Neuronal stem cell (in vitro differentiated cells): ENCODE results near the gene RSAD1.

Experiments
- DNase-seq: peaks from one replicate; pipeline ENCODE4 v3.0.0-alpha.2; 2013; ENCODE audit warnings: low spot score
- H2AFZ ChIP-seq: one replicate; pipeline ENCODE4 v1.6.1; 2013; ENCODE audit warnings: mild to moderate bottlenecking, low read length, inconsistent platforms
- H2AK5ac ChIP-seq: 2 replicates; pipeline ENCODE4 v1.6.1; 2013; ENCODE audit warnings: low read depth, mild to moderate bottlenecking, inconsistent platforms, low read length, moderate library complexity, mixed read lengths
- H2BK120ac ChIP-seq: 2 replicates; pipeline ENCODE4 v1.6.1; 2013; ENCODE audit warnings: low read depth, mild to moderate bottlenecking, inconsistent platforms, low read length, moderate library complexity, mixed read lengths
- H2BK12ac ChIP-seq: one replicate; pipeline ENCODE4 v1.6.1; 2013; ENCODE audit warnings: low read length, inconsistent platforms
- H2BK15ac ChIP-seq: 2 replicates; pipeline ENCODE4 v1.6.1; 2013; ENCODE audit warnings: mild to moderate bottlenecking, low read length, inconsistent platforms, mixed read lengths
- H2BK5ac ChIP-seq: one replicate; pipeline ENCODE4 v1.6.1; 2013; ENCODE audit warnings: inconsistent platforms, mild to moderate bottlenecking, low read length, moderate library complexity
- H3K14ac ChIP-seq: one replicate; pipeline ENCODE4 v1.6.1; 2013; ENCODE audit warnings: low read length, inconsistent platforms
- H3K18ac ChIP-seq: 2 replicates; pipeline ENCODE4 v1.6.1; 2013; ENCODE audit warnings: low read length, inconsistent platforms
- H3K23ac ChIP-seq: 2 replicates; pipeline ENCODE4 v1.6.1; 2013; ENCODE audit warnings: low read depth, mild to moderate bottlenecking, mixed read lengths, low read length, inconsistent platforms; ENCODE audit not compliant: poor library complexity
- H3K27ac ChIP-seq: replicated peaks from 3 replicates; pipeline ENCODE4 v1.5.1; 2013; ENCODE audit warnings: low read length, inconsistent platforms
- H3K27me3 ChIP-seq, 3 experiments: 2 replicates each; pipeline ENCODE4 v1.6.1; 2013; ENCODE audit warnings: low read length in 3 of 3, mild to moderate bottlenecking in 2 of 3, inconsistent platforms in 1 of 3, low read depth in 1 of 3, mixed read lengths in 1 of 3, moderate library complexity in 1 of 3; ENCODE audit not compliant: control insufficient read depth in 3 of 3, insufficient read depth in 3 of 3
- H3K36me3 ChIP-seq, 2 donors: replicated peaks in 1 of 2; 2 replicates each; pipeline ENCODE4 v1.6.1; 2013; ENCODE audit warnings: low read length in 2 of 2; ENCODE audit not compliant: control insufficient read depth in 2 of 2, insufficient read depth in 2 of 2
- H3K4ac ChIP-seq: 2 replicates; pipeline ENCODE4 v1.6.1; 2013; ENCODE audit warnings: inconsistent platforms, mild to moderate bottlenecking, low read length, moderate library complexity
- H3K4me1 ChIP-seq, 2 donors: 1 replicate in 1 of 2; 2 replicates in 1 of 2; pipeline ENCODE4 v1.6.1; 2013; ENCODE audit warnings: low read length in 2 of 2, low read depth in 1 of 2; ENCODE audit not compliant: control insufficient read depth in 2 of 2, insufficient read depth in 1 of 2
- H3K4me2 ChIP-seq: one replicate; pipeline ENCODE4 v1.6.1; 2013; ENCODE audit warnings: mild to moderate bottlenecking, low read length, inconsistent platforms; ENCODE audit not compliant: insufficient read depth, poor library complexity, severe bottlenecking
- H3K4me3 ChIP-seq, 2 donors: 2 replicates each; pipeline ENCODE4 v1.5.1; 2013; ENCODE audit warnings: low read length in 2 of 2, mild to moderate bottlenecking in 2 of 2, inconsistent platforms in 1 of 2, moderate library complexity in 1 of 2
- H3K79me1 ChIP-seq: one replicate; pipeline ENCODE4 v1.6.1; 2013; ENCODE audit warnings: low read depth, mild to moderate bottlenecking, inconsistent platforms, low read length, moderate library complexity
- H3K9ac ChIP-seq: one replicate; pipeline ENCODE4 v1.6.1; 2013; ENCODE audit warnings: mild to moderate bottlenecking, low read depth, low read length, inconsistent platforms; ENCODE audit not compliant: poor library complexity
- H3K9me3 ChIP-seq, 2 donors: replicated peaks in 1 of 2; 2 replicates each; pipeline versions ENCODE3 to v1.6.1; 2013; ENCODE audit warnings: low read length in 2 of 2, mild to moderate bottlenecking in 2 of 2, inconsistent platforms in 1 of 2, low read depth in 1 of 2, mixed read lengths in 1 of 2, moderate library complexity in 1 of 2; ENCODE audit not compliant: control insufficient read depth in 2 of 2, insufficient read depth in 1 of 2
- H4K8ac ChIP-seq: one replicate; pipeline ENCODE4 v1.6.1; 2013; ENCODE audit warnings: low read depth, mild to moderate bottlenecking, inconsistent platforms, low read length, moderate library complexity
- H4K91ac ChIP-seq: one replicate; pipeline ENCODE4 v1.6.1; 2013; ENCODE audit warnings: low read length, low read depth, mild to moderate bottlenecking, inconsistent platforms; ENCODE audit not compliant: poor library complexity
- WGBS, 2 donors: extraction: QIAGEN DNeasy Blood & Tissue Kit; methylation state at CpG; one replicate each; pipeline ENCODE4 v1.1.7; 2013; ENCODE audit warnings: missing lambda C conversion rate in 2 of 2, mixed read lengths in 1 of 2; ENCODE audit not compliant: insufficient read length in 2 of 2, insufficient replicate concordance in 1 of 2; ENCODE audit errors: extremely low coverage in 2 of 2; 5-methylcytosine and 5-hydroxymethylcytosine counted together

Gene RSAD1

DNA sequence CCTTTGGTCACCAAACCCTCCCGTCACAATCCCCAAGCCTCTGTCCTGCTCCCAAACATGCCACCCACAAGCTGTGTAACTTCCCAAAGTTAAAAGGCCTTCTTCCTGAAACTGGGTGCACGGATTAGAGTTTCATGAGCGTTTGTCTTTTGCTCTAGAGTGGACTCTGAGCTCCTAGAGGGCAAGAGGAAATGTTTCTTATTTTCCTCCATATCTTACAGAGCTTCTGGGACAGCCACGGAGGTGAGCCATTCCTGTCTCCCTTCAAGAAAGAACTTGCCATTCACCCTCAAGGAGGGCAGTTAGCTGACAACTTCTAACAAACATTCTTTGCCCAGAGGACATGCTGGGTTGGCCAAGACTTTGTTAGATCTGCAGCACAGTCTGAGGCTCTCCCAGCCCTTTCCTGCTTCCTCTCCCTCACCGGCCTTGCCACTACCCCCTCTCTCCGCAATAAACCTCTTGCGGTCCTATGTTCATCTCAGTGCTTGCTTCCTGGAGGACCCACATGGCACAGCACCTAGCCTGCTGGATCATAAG is 27.0 kb downstream of the RSAD1 start:
- peaks cover 0 to 37% (median 0%) of the 10 kb centered on the region in 3 experiments for H3K27me3 ChIP-seq
- no peak overlapping the region for H3K9ac ChIP-seq
- no peak overlapping the region for H4K91ac ChIP-seq
- no peak for DNase-seq
- no CpG with 5 or more reads among the region's 7 CpGs for WGBS, 2 donors
- no peak overlapping the region for H3K4me3 ChIP-seq
- H2BK5ac ChIP-seq, result no peak overlapping the region
- H3K14ac ChIP-seq, result no peak overlapping the region
- H2AFZ ChIP-seq, result no peak overlapping the region
- no peak overlapping the region for H2AK5ac ChIP-seq
- no peak overlapping the region for H2BK12ac ChIP-seq
- no peak overlapping the region for H3K4me2 ChIP-seq
- H3K79me1 ChIP-seq, result no peaks in the 10 kb centered on the region
- H3K9me3 ChIP-seq, result no peaks in the 10 kb centered on the region
- H4K8ac ChIP-seq, result no peak overlapping the region
- peaks cover 6 to 17% of the 10 kb centered on the region in 2 donors for H3K4me1 ChIP-seq
- H2BK15ac ChIP-seq, result no peak overlapping the region
- H3K27ac ChIP-seq, result no peak overlapping the region
- H3K18ac ChIP-seq, result no peak overlapping the region
- no peak overlapping the region for H3K4ac ChIP-seq
- H3K36me3 ChIP-seq, result no peaks in the 10 kb centered on the region
- no peak overlapping the region for H3K23ac ChIP-seq
- no peak overlapping the region for H2BK120ac ChIP-seq

DNA sequence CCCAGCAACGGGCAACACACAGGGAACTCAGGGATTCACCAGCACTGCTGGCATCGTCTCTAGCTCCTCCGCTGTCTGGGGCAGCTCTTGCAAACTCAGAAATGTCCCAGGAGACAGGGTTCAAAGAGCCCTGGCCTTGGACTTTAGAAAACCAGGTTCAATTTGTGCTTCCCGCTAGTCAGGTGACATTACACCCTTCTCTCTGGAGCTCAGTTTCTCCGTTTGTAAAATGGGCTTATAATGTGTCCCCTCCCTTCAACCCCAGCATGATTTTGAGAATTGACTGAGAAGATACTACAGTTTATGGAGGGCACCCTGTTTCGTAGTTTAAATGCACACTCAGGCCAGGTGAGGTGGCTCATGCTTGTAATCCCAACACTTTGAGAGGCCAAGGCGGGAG is 27.6 kb downstream of the RSAD1 start:
- H3K4me1 ChIP-seq, result peaks cover 11 to 21% of the 10 kb centered on the region in 2 donors
- H4K91ac ChIP-seq, result no peak overlapping the region
- no peaks in the 10 kb centered on the region for H3K36me3 ChIP-seq
- no peak overlapping the region for H3K18ac ChIP-seq
- H2BK12ac ChIP-seq, result no peak overlapping the region
- no peak overlapping the region for H2BK5ac ChIP-seq
- no peak for DNase-seq
- H3K14ac ChIP-seq, result no peak overlapping the region
- no peak overlapping the region for H2BK120ac ChIP-seq
- no peaks in the 10 kb centered on the region for H3K9me3 ChIP-seq
- no peak overlapping the region for H3K4me3 ChIP-seq
- no CpG with 5 or more reads among the region's 7 CpGs for WGBS, 2 donors
- H3K27me3 ChIP-seq, result peaks cover 0 to 37% (median 0%) of the 10 kb centered on the region in 3 experiments
- no peak overlapping the region for H3K4me2 ChIP-seq
- no peaks in the 10 kb centered on the region for H3K79me1 ChIP-seq
- no peak overlapping the region for H3K9ac ChIP-seq
- H4K8ac ChIP-seq, result no peak overlapping the region
- no peak overlapping the region for H3K4ac ChIP-seq
- no peak overlapping the region for H3K23ac ChIP-seq
- H2AK5ac ChIP-seq, result no peak overlapping the region
- no peak overlapping the region for H2AFZ ChIP-seq
- H3K27ac ChIP-seq, result no peak overlapping the region
- peak overlapping the region; percentile 6 for H2BK15ac ChIP-seq

DNA sequence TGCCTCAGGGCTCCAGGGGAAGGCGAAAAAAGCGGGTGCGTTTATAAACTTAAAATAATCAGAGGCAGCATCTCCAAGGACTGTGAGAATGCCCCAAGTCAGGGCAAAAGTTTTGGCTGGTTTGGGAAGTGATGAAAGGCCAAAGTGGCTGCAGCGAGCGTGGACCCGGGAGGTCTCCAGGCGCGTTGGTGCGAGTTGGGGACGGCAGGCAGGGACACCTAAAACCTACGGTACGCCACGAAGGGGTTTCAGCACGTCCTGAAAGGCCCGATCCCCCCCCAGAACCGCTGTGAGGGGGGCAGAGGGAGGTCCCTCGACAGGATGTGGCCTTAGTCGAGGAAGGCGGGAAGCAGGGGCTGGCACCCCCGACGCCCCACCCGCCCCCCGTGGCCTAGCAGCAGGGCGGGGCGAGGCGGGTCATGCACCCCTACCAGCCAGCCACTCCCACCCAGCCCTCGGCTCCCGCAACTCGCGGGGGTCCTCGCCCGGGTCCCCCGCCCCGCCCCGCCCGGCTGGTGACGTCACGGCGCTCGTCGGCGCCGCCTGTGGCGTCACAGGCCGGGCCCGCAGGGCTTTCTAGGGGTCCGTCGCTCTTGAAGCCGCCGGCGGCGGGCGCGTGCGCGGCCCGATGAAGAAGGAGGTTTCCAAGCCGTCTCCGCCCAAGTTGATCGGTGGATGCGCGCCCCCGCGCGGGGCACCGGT is 29.4 kb downstream of the RSAD1 start, which contains the start of gene MYCBPAP:
TSS of gene MYCBPAP (plus strand) at position 569 of the 702 bp plus-strand sequence. CDS start 236 bp downstream, outside the sequence.
- peaks cover 13 to 23% of the 10 kb centered on the region in 2 donors for H3K4me1 ChIP-seq
- peak within 1 kb of the TSS; percentile 51 for H2AK5ac ChIP-seq
- H3K79me1 ChIP-seq, result no peaks in the 10 kb centered on the region
- peak within 1 kb of the TSS; percentile 29 for H2BK5ac ChIP-seq
- H2BK15ac ChIP-seq, result peak within 1 kb of the TSS; percentile 83
- H3K36me3 ChIP-seq, result no peaks in the 10 kb centered on the region
- peak within 1 kb of the TSS; percentile 84 for H3K9ac ChIP-seq
- H3K23ac ChIP-seq, result peak within 1 kb of the TSS; percentile 59
- peak within 1 kb of the TSS; percentile 87 for H3K14ac ChIP-seq
- peaks cover 0 to 34% (median 0%) of the 10 kb centered on the region in 3 experiments for H3K27me3 ChIP-seq
- H3K4me3 ChIP-seq, result peak within 1 kb of the TSS in 1 of 2 donors; percentile 79
- peak; percentile 83 for DNase-seq
- H3K4me2 ChIP-seq, result peak within 1 kb of the TSS; percentile 89
- no peak within 1 kb of the TSS for H3K4ac ChIP-seq
- H2BK120ac ChIP-seq, result peak within 1 kb of the TSS; percentile 75
- peak within 1 kb of the TSS; percentile 57 for H2AFZ ChIP-seq
- H3K18ac ChIP-seq, result peak within 1 kb of the TSS; percentile 95
- H2BK12ac ChIP-seq, result no peak within 1 kb of the TSS
- H4K91ac ChIP-seq, result no peak within 1 kb of the TSS
- WGBS, 2 donors, result no CpG with 5 or more reads among the region's 66 CpGs
- H3K27ac ChIP-seq, result peak within 1 kb of the TSS; percentile 54
- H3K9me3 ChIP-seq, result no peaks in the 10 kb centered on the region
- H4K8ac ChIP-seq, result no peak within 1 kb of the TSS
